Parathyroid adenoma (tissue), 2 donors: Measurements from ENCODE around the gene USB1.

Experiments
- H2AFZ ChIP-seq: fragments of 300-600 bp; sonication (generic); one replicate; pipeline ENCODE4 v1.7.0; 2017; ENCODE audit warnings: antibody characterized with exemption, mild to moderate bottlenecking
- H3K27ac ChIP-seq: fragments of 300-600 bp; sonication (generic); one replicate; pipeline ENCODE4 v1.7.0; 2017
- H3K27me3 ChIP-seq: fragments of 300-600 bp; sonication (generic); one replicate; pipeline ENCODE4 v1.7.0; 2017; ENCODE audit warnings: low read length; ENCODE audit not compliant: control insufficient read depth, insufficient read depth
- H3K36me3 ChIP-seq: fragments of 300-600 bp; sonication (generic); one replicate; pipeline ENCODE4 v1.7.0; 2017; ENCODE audit warnings: low read length; ENCODE audit not compliant: control insufficient read depth, insufficient read depth
- H3K4me1 ChIP-seq: fragments of 300-600 bp; sonication (generic); one replicate; pipeline ENCODE4 v1.7.0; 2017; ENCODE audit warnings: control low read depth
- H3K4me2 ChIP-seq: fragments of 300-600 bp; sonication (generic); one replicate; pipeline ENCODE4 v1.7.0; 2017; ENCODE audit warnings: low read length
- H3K4me3 ChIP-seq: fragments of 300-600 bp; sonication (generic); one replicate; pipeline ENCODE4 v1.7.0; 2017; ENCODE audit warnings: low read depth, low read length
- H3K79me2 ChIP-seq: fragments of 300-600 bp; sonication (generic); one replicate; pipeline ENCODE4 v1.7.0; 2017; ENCODE audit warnings: control low read depth
- H3K9ac ChIP-seq: fragments of 300-600 bp; sonication (generic); one replicate; pipeline ENCODE4 v1.7.0; 2017; ENCODE audit warnings: mild to moderate bottlenecking
- H3K9me3 ChIP-seq: fragments of 300-600 bp; sonication (generic); one replicate; pipeline ENCODE4 v1.7.0; 2017; ENCODE audit warnings: low read length; ENCODE audit not compliant: control insufficient read depth
- TF ChIP-seq, protein P1 (sequence below): fragments of 300-600 bp; sonication (generic); IDR thresholded peaks from one replicate; pipeline ENCODE4 v1.7.0; 2017; ENCODE audit warnings: antibody characterized with exemption, mild to moderate bottlenecking
- donor health status: primary hyperparathyroidism.

The USB1 gene

GRCh38 chr16:58036943-58037342 is 35.7 kb downstream of the USB1 start:
- H3K4me1 ChIP-seq = peaks cover 10% of the 10 kb centered on the region
- H3K4me2 ChIP-seq = no peak overlapping the region
- H3K79me2 ChIP-seq = peaks cover 5% of the 10 kb centered on the region
- no peaks in the 10 kb centered on the region for H3K9me3 ChIP-seq
- no peak overlapping the region for H3K9ac ChIP-seq
- H3K27me3 ChIP-seq = no peaks in the 10 kb centered on the region
- TF ChIP-seq, protein P1, sequence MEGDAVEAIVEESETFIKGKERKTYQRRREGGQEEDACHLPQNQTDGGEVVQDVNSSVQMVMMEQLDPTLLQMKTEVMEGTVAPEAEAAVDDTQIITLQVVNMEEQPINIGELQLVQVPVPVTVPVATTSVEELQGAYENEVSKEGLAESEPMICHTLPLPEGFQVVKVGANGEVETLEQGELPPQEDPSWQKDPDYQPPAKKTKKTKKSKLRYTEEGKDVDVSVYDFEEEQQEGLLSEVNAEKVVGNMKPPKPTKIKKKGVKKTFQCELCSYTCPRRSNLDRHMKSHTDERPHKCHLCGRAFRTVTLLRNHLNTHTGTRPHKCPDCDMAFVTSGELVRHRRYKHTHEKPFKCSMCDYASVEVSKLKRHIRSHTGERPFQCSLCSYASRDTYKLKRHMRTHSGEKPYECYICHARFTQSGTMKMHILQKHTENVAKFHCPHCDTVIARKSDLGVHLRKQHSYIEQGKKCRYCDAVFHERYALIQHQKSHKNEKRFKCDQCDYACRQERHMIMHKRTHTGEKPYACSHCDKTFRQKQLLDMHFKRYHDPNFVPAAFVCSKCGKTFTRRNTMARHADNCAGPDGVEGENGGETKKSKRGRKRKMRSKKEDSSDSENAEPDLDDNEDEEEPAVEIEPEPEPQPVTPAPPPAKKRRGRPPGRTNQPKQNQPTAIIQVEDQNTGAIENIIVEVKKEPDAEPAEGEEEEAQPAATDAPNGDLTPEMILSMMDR = no peak
- no peak overlapping the region for H3K4me3 ChIP-seq
- no peak overlapping the region for H2AFZ ChIP-seq
- H3K27ac ChIP-seq = no peak overlapping the region
- H3K36me3 ChIP-seq = no peaks in the 10 kb centered on the region

GRCh38 chr16:58037365-58038057 is 36.3 kb downstream of the USB1 start:
- H3K4me1 ChIP-seq = peaks cover 8% of the 10 kb centered on the region
- H3K9ac ChIP-seq = no peak overlapping the region
- no peaks in the 10 kb centered on the region for H3K36me3 ChIP-seq
- no peak overlapping the region for H2AFZ ChIP-seq
- no peaks in the 10 kb centered on the region for H3K9me3 ChIP-seq
- no peak overlapping the region for H3K4me2 ChIP-seq
- H3K4me3 ChIP-seq = no peak overlapping the region
- no peak overlapping the region for H3K27ac ChIP-seq
- no peaks in the 10 kb centered on the region for H3K27me3 ChIP-seq
- peaks cover 5% of the 10 kb centered on the region for H3K79me2 ChIP-seq
- TF ChIP-seq, protein P1 = no peak

DNA sequence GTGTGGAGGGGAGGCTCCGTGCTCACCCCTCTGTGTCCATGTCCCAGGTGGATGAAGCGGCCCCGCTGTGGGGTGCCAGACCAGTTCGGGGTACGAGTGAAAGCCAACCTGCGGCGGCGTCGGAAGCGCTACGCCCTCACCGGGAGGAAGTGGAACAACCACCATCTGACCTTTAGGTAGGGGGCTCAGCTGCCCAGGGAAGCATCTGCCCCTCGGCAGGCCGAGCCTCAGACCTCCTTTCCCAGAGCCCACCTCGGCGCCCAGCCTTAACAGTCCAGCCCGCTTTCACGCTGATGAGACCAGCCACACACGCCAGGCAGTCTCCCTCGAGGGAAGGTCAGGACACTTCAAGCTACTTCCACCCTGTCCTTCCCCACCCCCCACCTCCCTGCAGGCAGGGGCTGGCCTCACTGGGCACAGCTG is 37.0 kb downstream of the USB1 start:
- no peaks in the 10 kb centered on the region for H3K9me3 ChIP-seq
- H3K36me3 ChIP-seq = no peaks in the 10 kb centered on the region

GRCh38 chr16:58039829-58040495 is 38.8 kb downstream of the USB1 start:
- Histone ChIP-seq H3K27me3 (no peaks in the 10 kb centered on the region), H3K9ac (no peak overlapping the region), H3K79me2 (peaks cover 2% of the 10 kb centered on the region), H3K4me2 (no peak overlapping the region), H3K9me3 (no peaks in the 10 kb centered on the region), H2AFZ (no peak overlapping the region), H3K4me3 (no peak overlapping the region), H3K27ac (no peak overlapping the region), H3K4me1 (peaks cover 2% of the 10 kb centered on the region), H3K36me3 (no peaks in the 10 kb centered on the region)
- TF ChIP-seq, protein P1 = no peak

More for the DNA sequence above, 37.0 kb downstream of the USB1 start:
- Histone ChIP-seq H3K4me3 (no peak overlapping the region), H3K9ac (no peak overlapping the region), H3K27ac (no peak overlapping the region), H3K27me3 (no peaks in the 10 kb centered on the region), H2AFZ (no peak overlapping the region), H3K79me2 (peaks cover 3% of the 10 kb centered on the region), H3K4me2 (no peak overlapping the region), H3K4me1 (peaks cover 2% of the 10 kb centered on the region)
- TF ChIP-seq, protein P1 = no peak
